Left hindlimb (tissue), 1 donor: Measurements from ENCODE around the gene SMG9.
A peak's percentile ranks its signal among the peaks of the same experiment; 100 is the strongest.
"Not testable (repeated sequence)": the region's sequence is repeated elsewhere in the genome, so short reads cannot be mapped to it uniquely, and the experiment has no call there.

ENCODE experiments used
- DNase-seq: peaks from one replicate; pipeline ENCODE4 v3.0.0-alpha.2; 2018

The SMG9 gene

DNA sequence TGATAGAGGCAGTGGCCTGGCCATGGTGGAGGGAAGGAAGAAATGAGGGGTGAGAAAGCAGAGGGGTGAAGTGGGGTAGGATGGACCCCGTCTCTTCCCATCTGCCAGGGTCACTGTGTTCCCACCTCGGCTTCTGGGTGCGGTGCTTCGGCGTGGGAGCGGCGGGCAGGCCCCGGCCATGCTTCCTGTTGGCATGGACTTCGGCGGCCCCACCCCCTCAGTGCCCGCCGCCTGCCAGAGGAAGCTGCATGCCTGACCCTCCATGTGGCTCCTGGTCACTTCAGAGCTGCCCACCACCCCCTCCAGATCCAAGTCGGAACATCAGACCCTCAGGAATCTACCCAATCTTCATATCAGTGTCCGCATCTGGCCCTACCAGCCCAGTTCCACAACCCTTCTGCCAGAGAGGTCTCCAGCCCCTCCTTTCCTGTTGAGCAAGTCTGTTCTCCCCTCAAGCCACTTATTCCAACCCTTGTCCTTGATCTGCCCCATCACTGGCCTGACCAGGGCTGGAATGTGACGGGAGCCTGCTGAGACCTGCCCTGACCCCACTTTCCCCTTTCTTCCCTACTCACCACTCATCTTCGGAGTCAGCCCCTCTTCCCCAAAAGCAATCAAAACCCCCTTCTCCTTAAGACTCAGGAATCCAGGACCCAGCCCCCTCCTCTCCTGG, 24.5 kb upstream of the SMG9 start:
- no peak for DNase-seq

DNA sequence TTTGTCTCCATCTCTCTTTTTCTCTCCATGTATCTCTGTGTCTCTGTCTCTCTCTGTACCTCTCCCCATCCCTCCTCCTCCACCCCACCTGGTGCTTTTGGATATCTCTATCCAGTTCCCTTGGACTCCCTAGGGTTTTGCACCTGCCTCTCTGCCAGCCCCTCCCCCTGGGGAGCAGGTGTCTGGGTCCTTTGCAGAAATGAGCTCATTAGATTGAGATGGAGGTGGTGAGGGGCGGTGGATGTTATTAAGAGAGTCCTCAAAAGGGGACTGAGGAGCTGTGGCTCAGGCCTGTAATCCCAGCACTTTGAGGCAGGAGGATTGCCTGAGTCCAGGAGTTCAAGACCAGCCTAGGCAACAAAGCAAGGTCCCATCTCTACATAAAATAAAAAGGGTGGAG, 23.9 kb upstream of the SMG9 start:
- no peak for DNase-seq

DNA sequence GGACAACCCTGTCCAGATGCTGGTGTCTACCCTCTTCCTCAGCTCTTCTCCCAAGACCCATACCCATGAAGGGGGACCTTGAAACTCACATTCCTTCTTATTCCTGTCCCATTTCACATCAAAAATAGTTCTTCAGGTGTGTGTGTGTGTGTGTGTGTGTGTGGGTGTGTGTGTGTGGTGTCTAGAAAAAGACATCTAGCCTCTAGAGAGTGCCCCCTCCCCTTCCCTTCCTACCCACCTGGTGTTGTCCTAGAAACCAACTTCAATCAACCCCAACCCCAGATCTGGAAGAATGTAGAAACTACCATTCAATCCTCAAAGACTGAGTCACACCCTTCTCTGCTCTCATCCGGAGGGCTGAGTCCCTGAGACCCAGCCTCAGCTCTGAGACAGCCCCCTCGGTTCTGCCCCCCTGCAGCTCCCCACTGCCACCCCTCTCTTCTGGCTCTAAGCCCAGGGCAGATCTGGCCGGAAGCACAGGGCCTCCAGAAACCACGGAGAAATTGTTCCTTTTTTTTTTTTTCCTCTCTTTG, 22.5 kb upstream of the SMG9 start:
- DNase-seq: no peak

DNA sequence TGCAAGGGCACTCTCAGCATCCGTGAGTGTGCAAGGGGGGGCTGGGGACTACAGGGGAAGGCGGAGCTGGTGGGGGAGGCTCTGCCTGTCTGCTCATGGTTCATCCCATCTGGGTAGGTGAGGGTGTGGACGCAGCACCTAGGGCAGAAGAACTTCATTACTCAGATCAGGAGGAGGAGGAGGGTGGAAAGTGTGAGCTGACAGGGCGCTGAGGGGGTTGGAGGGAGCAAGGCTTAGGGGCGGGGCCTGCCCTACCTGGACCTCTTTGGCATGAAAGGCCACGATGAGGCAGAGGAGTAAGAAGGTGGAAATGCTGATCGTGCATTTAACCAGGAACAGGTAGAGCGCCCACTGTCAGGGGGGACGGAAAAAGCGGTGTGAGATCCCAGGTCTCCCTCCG, 21.5 kb upstream of the SMG9 start:
- DNase-seq: no peak

DNA sequence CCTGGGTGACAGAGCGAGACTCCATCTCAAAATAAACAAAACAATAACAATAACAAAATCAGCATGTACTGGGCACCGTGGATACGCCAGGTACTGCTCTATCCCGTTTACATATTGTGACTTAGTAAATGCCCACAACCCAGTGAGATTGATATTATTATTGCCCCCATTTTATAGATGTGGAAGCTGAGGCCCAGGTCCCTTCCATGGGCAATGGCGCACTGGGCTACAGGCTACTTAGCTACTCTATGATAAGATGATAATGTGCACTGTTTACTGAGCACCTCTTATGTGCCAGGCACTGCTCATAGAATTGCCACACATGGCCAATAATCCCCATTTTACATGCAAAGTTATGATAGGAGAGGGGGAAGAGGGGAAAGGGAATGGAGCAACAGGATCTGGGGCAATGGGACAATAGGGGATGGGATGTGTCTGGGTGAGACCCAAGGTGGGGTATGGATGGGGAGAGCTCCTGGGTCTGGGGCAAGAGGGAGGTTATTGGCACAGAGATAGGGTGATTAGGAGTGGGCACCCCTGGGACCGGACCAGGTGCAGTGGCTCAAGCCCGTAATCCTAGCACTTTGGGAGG, 20.6 kb upstream of the SMG9 start:
- DNase-seq: no peak

DNA sequence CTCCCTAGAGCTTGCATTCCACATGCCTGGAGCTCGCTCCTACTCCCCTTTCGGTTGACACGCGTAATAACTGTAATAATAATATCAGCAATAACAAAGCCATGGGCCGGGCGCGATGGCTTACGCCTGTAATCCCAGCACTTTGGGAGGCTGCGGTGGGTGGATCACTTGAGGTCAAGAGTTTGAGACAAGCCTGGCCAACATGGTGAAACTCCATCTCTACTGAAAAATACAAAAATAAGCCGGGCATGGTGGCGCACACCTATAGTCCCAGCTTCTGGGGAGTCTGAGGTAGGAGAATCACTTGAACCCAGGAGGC, 20.1 kb upstream of the SMG9 start:
- DNase-seq: not testable (repeated sequence)

DNA sequence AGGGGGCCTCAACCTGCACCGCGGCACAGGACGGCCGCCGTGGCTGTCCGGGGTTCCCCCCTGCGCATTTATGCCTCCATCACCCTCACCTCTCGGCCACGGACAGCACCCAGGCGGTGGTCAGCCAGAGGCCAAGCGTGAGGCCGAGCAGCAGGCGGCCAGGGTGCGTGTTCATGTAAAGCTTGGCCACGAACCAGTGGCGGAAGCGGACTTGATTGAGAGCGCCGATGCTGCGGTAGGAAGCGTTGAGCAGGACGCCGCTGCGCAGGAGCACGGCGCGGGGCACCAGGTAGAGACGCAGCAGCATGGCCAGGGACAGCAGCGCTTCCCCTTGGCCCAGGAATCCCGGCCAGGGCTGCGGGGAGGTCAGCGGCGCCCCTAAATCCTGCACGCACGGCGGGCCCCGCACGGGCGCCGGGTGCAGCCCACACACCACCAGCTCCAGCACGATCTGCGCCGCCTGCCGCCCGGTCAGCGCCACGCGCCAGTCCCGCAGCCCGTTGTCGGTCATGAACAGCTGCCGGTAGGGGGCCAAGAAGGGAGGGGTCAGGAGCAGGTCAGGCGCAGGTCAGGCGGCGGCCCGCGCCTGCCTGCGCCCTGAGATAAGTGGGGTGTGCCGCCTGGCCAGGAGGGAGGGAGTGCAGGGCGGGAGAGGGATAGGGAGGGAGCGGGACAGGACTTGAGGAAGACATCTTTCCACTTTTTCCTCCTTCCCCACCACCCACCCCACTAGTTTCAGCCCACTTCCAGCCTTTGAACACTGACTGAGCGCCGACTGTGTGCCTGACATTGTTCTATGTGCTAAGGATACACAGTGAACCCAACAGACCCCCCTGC, 19.6 kb upstream of the SMG9 start:
- peak; percentile 79 for DNase-seq

DNA sequence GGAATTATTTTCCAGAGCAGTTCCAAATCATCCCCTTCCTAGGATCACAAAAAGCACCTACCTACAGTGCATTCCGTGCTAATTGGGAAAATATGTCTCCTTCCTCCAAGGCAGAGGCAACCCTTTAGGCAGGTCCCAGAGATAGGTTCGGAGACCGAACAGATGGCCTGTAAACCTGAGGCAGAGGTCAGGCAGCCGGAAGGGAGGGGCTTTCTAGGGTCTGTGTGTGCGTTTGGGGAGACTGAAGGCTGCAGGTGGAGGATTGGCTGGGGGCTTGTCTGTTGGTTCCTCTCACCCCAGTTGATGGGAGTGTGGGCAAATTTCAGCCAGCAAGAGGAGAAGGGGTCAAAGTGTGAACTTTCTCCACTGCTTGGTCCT, 19.0 kb upstream of the SMG9 start:
- no peak for DNase-seq

DNA sequence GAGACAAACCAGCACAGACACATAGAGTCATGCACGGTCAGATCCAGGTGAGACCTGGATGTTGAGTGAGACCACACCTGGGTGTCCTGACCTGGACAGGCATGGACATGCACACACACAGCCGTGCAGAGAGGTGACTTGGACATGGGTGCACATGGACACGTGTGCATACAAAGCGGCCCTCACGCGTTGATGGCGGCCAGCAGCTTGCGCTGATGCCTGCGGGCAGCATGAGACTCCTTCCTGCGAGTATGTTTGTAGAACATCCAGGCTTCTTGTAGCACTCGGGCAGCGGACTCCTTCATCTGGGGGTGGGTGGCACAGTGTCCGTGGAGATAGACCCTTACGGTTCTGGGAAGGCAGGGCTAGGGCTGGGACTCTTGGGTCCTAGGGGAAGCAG, 14.5 kb upstream of the SMG9 start:
- no peak for DNase-seq

DNA sequence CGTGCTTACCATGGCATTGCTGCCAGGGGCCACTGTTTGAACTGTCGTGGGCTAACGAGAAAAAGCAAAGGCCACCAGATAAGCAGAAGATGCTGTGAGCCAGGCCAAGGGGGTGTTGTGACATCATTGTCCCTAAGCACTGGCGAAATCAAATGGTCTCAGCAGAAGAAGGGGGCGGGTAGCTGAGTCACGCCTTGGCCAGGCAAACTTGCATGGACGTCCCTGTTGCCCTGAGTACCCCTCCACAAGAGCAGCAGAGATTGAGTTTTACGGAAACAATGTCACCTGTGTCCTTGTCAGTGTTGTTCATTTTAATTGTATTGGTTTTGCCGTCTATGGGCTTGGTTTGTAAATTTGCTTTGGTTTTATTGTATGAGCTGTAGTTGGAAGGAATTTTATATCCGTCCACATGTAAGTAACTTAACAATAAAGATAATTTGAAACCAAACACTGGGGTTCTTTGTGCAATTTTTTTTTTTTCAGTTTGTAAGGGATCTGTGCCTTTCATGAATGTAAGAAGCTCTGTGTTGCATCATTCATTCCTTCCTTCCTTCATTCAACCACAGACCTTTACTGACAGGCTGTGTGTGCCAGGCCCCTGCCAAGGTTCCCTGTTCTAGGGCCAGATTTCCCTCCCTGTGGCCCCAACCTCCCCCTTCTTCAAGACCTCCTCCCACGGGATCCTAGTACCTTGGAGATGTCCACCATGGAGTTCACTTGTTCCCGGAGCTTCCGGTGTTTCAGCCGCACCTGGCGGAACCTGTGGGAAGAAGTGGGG, 13.7 kb upstream of the SMG9 start:
- DNase-seq: no peak

DNA sequence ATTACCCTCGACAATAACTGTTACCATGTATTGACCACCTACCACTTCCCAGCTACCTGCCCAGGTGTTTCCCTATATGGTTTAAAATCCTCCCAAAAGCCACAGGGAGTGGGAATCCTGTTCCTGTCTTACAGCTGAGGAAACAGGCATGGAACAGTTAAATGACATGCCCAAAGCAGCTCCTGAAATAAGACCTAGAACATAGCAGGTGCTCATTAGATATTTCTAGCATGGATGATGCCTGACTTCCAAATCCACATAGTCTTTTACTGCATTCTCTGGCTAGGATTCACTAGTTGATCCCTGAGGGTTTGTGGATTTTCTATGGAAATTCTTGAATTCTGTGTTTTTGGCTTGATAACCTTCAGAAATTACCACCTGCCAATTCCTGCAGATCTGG, 13.1 kb upstream of the SMG9 start:
- no peak for DNase-seq

DNA sequence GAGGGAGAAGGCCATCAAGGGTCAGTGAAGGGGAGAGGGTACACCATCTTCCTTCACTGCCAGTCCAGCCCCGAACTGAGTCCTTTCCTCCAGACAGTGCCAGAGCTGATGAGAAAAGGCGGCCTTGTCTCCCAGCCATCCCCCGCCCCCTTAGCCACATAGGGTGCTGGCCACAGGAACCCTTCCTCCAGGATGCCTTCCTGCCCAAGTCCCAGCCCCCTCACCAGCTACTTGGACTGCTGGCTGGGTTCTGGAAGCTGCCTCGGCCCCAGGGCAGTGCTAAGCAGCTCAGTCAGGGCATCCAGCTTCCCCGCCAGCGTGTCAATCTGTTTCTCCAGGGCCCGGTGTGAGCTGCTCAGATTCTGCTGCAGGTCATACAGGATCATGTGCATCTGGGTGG, 12.6 kb upstream of the SMG9 start:
- DNase-seq: no peak

DNA sequence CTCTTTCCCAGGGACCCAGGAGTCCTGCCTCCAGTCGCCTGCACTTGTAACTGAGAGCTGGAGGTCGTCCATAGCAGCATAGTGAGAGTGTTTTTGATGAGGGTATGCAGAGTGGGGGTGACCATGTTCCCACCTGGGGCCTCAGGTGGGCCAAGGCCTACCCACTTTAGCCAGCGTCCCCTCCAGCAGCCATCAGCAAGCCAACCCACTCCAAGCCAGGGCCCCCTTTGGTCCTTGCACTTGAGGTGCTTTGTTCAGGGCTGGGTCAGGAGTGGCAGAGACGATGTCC, 11.9 kb upstream of the SMG9 start:
- no peak for DNase-seq

DNA sequence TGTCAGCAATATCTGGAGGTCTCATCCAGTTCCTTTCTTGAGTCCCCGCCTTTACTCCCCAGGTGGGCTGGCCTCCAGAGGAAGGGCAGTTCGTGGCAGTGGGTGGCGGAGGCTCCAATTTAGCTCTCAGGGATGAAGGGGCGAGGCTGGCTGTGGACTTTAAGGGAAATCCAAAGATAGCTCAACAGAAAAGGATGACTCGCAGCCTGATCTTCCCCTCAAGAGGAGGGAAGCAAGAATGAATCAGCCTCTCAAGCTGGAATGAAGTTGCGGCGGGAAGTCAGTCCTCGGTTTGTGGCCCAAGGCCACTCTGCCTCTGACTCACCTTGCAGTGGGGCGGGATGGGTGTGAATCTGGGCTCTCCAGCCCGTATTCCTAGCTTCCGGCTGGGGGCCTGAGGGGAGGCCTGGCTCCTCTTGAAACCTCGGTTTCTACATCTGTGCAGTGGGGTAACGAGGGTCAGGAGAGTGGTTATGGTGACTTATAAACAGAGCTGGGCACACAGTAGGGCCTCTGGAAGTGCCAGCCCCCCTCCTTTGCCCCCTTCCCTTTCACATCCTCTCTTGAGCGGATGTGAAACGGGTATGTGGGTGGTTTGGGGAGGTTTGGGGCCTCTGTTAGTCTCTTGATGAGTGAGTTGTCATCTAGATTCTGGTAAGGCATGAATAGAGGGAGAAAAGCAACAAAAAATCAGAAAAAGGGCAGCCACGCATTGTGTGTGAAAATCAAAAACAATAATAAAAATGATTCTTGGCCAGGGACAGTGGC, 10.5 kb upstream of the SMG9 start:
- DNase-seq: peak; percentile 71

DNA sequence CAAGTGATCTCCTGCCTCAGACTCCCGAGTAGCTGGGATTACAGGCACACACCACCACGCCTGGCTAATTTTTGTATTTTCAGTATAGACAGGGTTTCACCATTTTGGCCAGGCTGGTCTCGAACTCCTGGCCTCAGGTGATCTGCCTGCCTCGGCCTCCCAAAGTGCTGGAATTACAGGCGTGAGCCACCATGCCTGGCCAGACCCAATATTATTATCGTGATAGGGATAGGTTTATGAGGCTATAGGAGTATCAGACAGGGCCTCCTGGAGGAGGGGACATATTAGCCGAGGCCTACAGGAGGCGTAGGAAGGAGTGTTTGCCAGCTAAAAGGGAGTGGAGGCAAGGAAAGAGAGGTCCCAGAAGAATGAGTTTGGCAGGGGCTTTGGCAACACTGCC, 9.9 kb upstream of the SMG9 start:
- not testable (repeated sequence) for DNase-seq

DNA sequence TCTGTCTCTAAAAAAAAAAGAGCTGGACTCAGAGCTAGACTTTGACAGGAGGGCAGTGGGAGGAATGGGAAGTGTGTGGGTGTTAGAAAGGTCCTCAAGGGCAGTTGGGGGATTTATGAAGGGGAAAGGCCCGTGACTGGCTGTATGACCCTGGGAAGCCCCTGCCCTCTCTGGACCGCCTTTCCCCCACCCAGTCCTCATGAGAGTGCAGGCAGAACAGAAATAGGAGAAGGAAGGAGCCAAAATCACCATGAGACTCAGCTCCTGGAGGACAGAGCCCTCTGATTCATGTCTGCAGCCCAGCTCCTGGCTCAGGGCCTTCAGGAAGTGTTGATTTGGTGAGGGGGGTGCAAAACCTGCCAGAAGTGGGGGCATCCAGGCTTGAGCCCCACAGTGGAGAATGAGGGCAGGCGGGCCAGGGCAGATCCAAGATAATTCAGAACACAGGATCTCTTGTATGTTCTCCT, 8.7 kb upstream of the SMG9 start:
- no peak for DNase-seq

DNA sequence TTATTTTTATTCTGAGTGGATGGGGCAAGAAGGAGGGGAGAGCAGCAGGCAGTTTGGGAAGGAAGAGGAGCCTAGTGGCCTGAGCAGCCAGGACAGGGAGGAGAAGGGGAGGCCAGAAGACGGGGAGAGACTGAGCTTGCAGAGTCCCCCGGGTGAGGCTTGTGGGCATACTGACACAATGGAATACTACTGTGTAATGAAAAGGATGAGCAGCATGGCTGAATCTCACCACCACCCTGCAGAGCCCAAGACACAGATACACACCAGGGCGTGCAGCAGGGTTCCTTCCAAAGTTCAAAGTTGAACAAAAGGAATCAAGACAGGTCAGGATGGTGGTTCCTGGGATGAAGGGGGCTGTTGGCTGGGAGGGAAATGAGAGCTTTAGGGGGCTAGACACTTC, 8.1 kb upstream of the SMG9 start:
- DNase-seq: no peak

DNA sequence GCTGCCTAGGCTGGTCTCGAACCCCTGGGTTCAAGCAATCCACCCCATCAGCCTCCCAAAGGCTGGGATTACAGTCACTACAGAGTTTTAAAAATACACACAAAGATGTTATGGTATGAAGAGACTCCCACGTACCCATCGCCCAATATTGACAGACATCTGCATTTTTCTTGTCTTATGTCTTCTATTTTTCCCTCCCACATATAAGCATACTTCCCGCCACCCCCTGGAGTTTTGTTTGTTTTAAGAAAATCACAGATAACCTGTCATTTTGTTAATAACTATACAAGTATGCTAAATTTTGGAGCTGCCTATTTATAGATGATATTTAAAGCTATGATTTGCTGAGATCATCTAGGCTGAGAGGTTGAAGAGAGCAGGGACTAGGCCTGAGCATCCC, 6.2 kb upstream of the SMG9 start:
- no peak for DNase-seq

DNA sequence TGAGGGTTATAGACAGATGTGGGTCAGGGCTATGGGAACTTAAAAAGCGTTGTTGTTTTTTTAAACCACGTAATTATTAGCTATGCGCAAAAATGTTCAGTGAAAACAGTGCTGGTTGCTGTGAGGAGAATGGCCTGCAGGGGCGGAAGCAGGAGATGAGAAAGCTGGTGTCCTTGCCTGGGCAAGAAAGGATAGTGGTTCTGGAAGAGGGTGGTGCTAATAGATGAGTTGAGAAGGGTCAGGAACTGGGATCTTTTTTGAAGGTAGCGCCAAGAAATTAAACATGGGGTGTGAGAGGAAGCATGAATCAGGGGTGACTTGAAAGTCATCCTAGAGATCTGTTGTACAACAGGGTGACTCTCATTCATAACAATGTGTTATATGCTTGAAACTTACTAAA, 4.8 kb upstream of the SMG9 start:
- DNase-seq: no peak

DNA sequence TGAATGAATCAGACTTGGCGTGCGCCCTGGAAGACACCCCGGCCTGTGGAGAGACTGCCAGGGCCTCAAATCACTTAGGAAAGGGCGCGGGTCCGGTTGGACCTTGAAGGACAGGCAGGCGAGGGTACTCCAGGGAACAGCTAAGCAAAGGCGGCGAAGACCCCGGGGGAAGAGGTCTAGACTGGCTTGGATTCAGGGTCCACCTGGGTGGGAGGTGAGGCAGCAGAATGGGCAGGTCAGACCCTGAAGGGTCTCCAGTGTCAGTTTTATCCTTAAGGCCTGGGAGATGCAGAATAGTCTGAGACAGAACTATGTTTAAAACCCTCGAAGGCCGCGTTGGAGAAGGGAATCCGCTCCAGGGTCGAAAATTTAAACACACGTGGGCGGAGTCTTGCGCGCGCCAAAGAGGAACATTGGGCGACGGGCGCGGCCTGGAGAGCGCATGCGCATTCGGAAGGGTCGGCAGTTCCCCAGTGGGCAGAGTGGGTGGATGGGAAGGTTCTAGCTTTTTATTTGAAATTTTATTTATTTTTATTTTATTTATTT, 567 bp upstream of the SMG9 start:
- DNase-seq: peak; percentile 87

DNA sequence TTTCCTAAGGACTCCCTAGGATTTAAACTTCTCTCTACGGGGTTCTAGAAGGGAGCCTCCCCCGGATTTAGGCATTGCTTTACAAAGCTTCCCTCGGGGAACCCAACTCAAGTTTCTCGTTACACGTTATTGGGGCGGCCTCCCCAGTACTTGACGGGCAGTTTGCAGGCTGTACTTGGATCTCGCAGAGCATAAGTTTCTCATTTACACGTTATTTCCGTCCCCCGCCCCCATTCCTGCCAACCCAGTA, 584 bp downstream of the SMG9 start:
- no peak for DNase-seq

DNA sequence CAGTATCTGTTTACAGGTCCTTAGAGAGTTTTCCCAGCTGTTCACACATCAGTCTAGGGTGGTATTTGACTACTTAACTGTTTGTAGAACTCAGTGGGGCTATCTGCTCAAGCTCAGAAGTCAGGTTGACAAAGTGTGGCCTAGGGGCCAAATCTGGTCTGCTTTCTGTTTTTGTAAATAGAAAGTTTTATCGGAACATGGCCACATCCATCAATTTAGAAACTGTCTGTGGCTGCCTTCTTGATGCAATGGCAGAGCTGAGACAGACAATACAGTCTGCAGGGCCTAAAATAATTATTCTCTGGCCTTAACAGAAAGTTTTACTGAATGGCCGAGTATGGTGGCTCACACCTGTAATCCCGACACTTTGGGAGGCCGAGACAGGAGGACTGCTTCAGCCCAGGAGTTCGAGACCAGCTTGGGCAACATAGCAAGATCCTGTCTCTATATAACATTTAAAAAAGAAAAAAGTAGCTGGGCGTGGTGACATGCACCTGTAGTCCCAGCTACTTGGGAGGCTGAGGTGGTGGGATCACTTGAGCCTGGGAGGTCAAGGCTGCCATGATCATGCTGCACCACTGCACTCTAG, 2.4 kb downstream of the SMG9 start:
- no peak for DNase-seq
